NCI-H2081 (cell line): ENCODE results near the gene IRAK1BP1.
"Not testable (repeated sequence)": the region's sequence is repeated elsewhere in the genome, so short reads cannot be mapped to it uniquely, and the experiment has no call there.

ENCODE experiments used
- DNase-seq, 2 experiments: peaks; one replicate each; lab custom pipeline; 2025; lab: John Stamatoyannopoulos, UW

IRAK1BP1 gene

DNA sequence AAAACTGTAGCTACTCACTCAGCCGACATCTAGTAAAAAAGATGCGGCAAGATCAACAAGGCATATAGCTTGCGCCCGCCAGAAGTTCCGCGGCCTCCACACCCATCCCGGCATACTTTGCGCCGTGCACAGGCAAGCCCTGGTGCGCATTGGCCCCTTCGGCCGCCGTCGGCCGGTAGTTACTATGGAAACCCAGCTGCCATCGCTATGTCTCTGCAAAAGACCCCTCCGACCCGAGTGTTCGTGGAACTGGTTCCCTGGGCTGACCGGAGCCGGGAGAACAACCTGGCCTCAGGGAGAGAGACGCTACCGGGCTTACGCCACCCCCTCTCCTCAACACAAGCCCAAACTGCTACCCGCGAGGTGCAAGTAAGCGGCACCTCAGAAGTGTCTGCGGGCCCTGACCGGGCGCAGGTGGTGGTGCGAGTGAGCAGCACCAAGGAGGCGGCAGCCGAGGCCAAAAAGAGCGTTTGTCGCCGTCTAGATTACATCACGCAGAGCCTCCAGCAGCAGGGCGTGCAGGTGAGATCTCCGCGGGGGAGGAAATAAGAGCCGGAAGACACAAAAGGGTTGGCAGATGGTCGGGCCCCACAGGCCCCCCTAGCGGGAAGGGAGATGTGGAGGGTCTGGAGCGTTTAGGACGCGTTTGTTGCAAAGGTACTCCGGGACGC, at the start of gene IRAK1BP1:
Gene IRAK1BP1 (plus strand): TSS at position 182 of the 671 bp plus-strand sequence. CDS start 26 bp downstream, at position 208.
- DNase-seq, result peak; percentile 89 to 96

DNA sequence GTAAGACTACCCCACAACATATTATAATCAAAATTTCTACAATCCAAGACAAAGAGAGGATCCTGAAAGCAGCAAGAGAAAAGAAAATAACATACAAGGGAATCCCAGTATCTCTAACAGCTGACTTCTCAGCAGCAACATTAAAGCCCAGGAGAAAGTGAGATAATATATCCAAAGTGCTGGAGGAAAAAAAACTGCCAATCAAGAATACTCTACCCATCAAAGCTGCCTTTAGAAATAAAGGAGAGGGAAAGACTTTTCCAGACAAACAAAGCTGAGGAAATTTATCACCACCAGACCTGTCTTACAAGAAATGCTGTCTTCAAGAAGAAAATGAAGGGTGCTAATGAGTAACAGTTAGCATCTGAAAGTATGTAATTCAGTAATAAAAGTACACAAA, 43.3 kb upstream of the IRAK1BP1 start:
- DNase-seq, result no peak

DNA sequence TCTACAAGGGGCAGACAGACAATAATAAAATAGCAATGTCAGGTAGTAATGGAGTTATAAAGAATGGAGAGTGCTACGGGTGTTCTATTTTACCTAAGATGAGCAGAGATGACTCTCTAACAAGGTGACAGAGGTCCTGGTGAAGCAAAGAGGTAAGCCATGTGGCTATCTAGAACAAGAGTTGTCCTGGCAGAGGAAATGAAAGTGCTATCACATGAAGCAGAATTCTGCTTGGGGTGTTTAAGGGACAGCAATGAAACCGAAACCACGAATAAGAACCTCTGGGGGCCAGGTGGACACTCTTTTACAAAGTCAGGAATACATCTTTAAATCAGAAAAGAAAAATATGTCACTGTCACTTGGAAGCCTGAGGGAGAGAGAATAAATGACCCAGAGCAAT, 37.9 kb upstream of the IRAK1BP1 start:
- DNase-seq, result no peak

DNA sequence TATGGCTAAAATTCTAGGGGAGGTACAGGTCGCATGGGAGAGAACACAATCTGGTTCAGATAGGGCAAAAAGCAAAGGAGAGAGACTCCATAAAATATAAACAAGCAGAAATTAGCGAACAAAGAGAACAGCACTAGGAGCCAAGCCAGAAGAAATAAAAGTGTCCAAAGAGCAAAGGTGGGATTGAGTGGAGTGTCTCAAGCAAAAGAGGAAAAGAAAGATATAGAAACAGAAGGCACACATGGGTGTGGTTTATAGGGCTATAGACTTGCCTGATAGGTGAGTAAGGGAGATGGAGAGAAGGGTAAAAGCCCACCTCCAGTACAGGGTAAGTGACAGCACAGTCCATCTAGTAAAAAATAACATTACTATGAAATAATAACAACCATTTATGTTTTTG, 36.5 kb upstream of the IRAK1BP1 start:
- DNase-seq, result no peak

DNA sequence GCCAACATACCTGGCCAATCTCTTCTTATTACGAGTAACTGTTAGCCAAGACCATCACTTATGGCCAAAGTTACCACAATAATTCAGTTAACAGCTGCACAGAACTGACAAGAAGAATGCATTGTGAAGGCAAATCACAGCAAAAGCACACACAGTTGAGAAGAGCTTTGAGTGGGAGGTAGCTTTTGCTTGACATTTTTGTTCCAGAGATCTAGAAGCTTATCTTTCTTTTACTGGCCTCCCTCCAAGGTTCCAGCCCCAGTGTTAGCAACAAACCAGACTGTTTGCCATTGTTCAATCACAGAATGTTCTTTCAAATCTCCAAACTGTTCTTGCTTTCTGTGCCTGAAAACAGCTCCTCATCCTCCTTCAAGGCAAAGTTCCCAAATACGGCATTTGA, 35.9 kb upstream of the IRAK1BP1 start:
- no peak for DNase-seq

- DNase-seq, result no peak
Measured at GRCh38 chr6:78832091-78832808, 35.1 kb upstream of the IRAK1BP1 start.

- no peak for DNase-seq
Measured at GRCh38 chr6:78835817-78836216, 31.5 kb upstream of the IRAK1BP1 start.

DNA sequence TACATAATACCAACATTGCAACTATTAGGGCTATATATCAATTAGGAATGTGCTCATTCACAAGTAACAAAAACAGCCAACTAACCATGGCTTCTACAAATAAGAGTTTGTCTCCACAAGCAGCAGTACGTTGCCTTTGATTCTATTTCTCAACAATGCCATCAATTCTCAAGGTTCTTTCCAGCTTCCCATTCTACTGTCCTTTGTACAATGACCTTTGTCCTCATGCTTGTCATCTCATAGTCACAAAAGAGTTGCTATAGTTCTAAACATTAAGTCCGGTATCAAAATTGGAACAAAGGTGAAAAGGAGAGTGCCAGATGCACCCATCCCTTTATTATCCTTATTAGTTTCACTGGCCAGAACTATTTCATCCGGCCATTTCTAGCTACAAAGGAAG, 30.8 kb upstream of the IRAK1BP1 start:
- DNase-seq, result no peak

- no peak for DNase-seq
Measured at GRCh38 chr6:78841111-78841510, 26.2 kb upstream of the IRAK1BP1 start.

DNA sequence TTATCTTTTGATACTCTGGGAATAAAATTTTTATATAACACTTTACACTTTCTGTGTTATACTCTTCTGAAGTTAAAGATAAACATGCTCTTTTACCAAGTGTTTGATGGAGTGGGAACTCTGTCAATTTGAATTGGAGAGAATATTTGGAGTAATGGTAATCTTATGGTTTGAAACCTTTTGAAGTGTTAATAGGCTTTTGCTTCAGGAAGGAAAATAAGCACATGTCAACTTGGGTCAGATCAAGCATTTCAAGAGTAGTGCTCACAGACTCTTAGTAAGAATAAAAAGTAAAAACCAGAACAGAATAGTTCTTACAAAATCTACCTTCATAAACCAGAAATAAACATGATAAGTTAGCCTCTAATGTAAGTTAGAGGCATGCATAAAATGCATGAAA, 24.4 kb upstream of the IRAK1BP1 start:
- DNase-seq, result no peak

- no peak for DNase-seq
Measured at GRCh38 chr6:78844899-78845298, 22.5 kb upstream of the IRAK1BP1 start.

DNA sequence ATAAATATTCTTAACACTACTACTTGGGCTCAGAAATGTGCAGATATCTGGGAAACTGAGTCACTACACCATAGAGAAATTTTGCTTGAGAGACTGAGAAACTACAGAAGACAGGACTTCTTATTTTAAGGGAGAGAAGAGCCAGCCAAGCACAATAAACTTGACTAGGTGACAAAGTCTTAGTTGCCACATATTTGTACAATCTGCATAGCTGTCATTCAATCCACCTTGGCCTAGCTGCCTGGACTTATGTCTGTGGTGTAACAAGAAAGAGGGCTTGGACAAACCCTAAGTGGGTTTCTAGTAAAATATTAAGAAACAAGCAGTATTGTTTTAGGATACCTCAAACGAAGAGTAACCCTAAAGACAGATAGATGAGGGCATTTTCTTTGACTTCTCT, 21.8 kb upstream of the IRAK1BP1 start:
- no peak for DNase-seq

GRCh38 chr6:78850621-78851020, 16.7 kb upstream of the IRAK1BP1 start:
- DNase-seq, result no peak

DNA sequence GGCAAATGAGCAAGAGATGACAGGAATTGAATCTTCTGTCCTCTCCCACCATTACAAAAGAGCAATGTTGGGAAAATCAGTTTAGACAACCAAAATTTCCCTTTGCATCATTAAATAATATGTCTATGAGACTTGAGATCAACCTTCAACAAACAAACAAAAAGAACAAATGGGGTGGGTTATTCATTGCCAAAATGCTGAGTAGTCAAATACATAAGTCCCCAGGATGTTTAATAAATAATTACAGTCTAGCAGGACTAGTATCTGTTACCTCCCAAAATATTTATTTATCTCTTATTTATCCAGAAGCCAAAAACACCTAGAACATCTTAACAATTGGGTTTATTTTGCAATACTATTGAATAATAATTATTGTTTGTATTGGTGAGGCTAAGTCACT, 16.2 kb upstream of the IRAK1BP1 start:
- DNase-seq, result no peak

DNA sequence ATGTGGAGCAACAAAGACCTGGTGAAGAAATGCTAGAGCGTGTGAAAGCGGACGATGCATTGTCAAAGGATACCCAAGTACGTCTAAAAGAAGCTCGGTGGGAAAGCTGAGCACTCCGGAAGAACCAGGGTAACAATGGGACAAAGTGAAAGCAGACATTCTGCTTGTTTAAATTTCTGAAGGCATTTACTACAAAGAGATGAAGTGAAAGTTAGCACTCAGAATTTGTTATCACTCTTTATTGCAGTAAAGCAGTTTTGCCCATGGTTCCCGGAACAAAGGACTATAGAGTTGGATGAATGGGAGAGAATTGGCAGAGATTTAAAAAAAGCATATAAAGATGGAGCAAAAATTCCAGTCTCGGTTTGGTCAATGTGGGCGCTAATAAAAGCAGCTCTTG, 12.8 kb upstream of the IRAK1BP1 start:
- DNase-seq, result no peak

DNA sequence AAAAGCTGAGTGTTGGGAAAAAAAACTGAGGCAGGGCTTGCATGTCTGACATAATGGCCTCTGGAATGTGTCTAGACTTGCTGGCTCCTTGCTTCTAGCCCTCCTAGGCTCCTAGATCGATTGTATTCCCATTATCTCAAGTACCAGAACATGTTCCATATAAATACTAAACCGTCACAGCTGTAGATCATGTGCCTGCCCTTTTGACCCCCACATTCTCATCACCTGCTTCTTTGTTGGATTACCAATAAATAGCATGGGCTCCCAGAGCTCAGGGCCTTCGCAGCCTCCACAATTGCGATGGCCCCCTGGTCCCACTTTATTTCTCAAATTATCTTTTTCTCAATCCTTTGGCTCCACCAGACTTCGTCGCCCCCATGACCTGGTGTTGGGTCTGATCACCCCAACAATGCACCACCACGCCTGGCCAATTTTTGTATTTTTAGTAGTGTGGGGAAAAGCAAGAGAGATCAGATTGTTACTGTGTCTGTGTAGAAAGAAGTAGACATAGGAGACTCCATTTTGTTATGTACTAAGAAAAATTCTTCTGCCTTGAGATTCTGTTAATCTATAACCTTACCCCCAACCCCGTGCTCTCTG, 8.9 kb upstream of the IRAK1BP1 start:
- DNase-seq, result not testable (repeated sequence)

DNA sequence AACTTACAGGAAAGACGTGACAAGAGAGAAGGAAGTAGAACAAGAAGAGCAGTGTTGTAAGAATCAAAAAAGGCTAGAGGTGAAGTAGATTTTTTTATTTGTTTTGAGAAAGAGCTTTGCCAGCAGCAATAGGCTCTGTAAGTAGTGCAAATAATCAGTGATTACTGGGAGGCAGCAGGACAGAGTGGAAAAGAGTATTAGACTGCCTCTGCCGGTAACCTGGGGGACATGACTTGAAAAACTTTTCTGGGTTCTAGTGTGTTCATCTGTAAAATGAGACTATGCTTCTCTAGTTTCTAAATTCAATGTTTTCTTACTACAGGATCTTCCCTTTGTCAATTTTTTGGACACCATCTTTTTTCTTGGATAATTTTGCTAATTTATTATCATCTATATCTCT, 5.8 kb upstream of the IRAK1BP1 start:
- no peak for DNase-seq

- no peak for DNase-seq
Measured at GRCh38 chr6:78863576-78863975, 3.8 kb upstream of the IRAK1BP1 start.

DNA sequence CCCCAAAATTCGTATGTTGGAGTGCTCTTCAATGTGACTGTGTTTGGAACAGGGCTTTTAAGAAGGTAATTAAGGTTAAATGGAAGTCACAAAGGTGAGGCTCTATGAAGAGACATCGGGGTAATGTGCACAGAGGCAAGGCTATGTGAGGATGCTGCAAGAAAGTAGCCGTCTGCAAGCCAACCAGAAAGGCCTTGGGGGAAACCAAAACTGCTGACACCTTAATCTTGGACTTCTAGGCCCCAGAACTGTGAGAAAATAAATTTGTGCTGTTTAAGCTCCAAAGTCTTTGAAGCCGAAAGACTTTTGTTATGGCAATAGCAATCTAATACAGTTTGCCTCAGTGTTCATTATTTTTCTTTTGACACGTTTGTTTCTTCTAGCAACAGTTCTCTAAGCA, 2.4 kb upstream of the IRAK1BP1 start:
- DNase-seq, result no peak

- DNase-seq, result no peak
Measured at GRCh38 chr6:78867020-78867369, 356 bp upstream of the IRAK1BP1 start.

DNA sequence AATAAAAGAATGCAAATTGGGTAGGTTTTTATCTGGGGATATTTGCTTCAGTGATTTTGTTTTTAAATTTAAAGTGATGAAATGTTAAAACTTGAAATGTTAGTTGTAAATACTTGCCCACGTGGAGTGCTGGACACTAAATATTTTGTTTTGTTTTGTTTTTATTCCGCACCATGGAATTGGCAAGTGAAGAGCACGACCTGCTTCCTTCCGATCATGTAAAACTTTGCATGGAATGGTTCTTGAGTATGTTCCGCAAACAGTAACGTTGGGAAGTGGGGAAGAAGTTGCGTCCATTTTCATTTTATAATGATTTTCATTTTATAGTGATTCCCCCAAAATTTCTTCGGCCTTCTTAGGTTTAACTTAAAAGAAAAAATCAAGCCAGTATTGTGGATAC, 765 bp downstream of the IRAK1BP1 start:
- DNase-seq, result peak in 1 of 2 experiments; percentile 22

GRCh38 chr6:78875505-78875904, 8.2 kb downstream of the IRAK1BP1 start:
- DNase-seq, result no peak

DNA sequence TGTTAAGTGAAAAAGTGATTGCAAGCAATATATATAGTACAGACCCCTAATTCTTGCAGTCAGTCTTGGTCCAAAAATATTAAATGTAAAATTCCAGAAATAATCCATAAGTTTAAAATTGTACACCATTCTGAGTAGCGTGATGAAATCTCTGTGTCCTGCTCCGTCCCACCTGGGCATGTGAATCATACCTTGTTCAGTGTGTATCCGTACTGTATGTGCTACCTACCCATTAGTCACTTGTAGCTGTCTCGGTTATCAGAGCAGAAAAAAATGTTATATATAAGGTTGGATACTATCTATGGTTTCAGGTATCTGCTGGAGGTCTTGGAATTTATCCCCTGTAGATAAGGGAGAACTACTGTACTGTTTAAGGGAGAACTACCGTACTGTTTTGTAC, 16.3 kb downstream of the IRAK1BP1 start:
- DNase-seq, result no peak
